Right atrium auricular region (tissue), 2 donors: ENCODE data around the gene CBARP. TPM values are rescaled to one million over a fixed set of nuclear protein-coding genes. Genes with fewer than 3 reads are reported as not detected.

Experiments
- DNase-seq: peaks from one replicate; pipeline ENCODE4 v3.0.0-alpha.2; 2019; ENCODE audit warnings: low spot score
- H3K27ac ChIP-seq, 2 donors: fragments of 200-600 bp; sonication (generic); 1 replicate in 1 of 2; 2 replicates in 1 of 2; pipeline ENCODE4 v1.5.1; 2016 to 2019
- H3K27me3 ChIP-seq, 2 donors: fragments of 200-600 bp; sonication (generic); one replicate each; pipeline versions ENCODE4 v1.5.1 to v1.6.0; 2017 to 2019
- H3K36me3 ChIP-seq: fragments of 200-600 bp; sonication (generic); one replicate; pipeline ENCODE4 v1.5.1; 2016
- H3K4me1 ChIP-seq, 2 donors: fragments of 200-600 bp; sonication (generic); one replicate each; pipeline versions ENCODE4 v1.5.1 to v1.6.0; 2017 to 2019
- H3K4me3 ChIP-seq, 2 donors: fragments of 200-600 bp; sonication (generic); 1 replicate in 1 of 2; 2 replicates in 1 of 2; pipeline ENCODE4 v1.5.1; 2017 to 2019; ENCODE audit warnings: mild to moderate bottlenecking in 1 of 2, moderate library complexity in 1 of 2
- H3K9me3 ChIP-seq, 2 donors: fragments of 200-600 bp; sonication (generic); one replicate each; pipeline ENCODE4 v1.5.1; 2019
- CTCF ChIP-seq, 2 donors: fragments of 200-600 bp; sonication (generic); IDR thresholded peaks; one replicate each; pipeline ENCODE4 v1.5.1; 2019; ENCODE audit warnings: antibody characterized with exemption in 2 of 2
- total RNA-seq, 2 donors: library from RNA; depleted of rRNA; stranded (reverse); fragments of >200 nt; gene quantifications; one replicate each; pipeline ENCODE4 v1.1.0, GENCODE V29; 2016

The CBARP gene
- total RNA-seq, 2 donors from 2014 or later: 2.4 to 2.6 TPM

GRCh38 chr19:1220976-1221903, 16.6 kb downstream of the CBARP start:
- Histone ChIP-seq H3K27ac (peak overlapping the region; percentile 57 to 91), H3K4me3 (no peak overlapping the region), H3K27me3 (no peaks in the 10 kb centered on the region), H3K36me3 (peaks cover 41% of the 10 kb centered on the region), H3K9me3 (no peaks in the 10 kb centered on the region), H3K4me1 (peaks cover 0 to 63% of the 10 kb centered on the region in 2 donors)
- DNase-seq: peak; percentile 77
- peak; percentile 87 to 89 for TF ChIP-seq CTCF (IDR thresholded peaks at IDR 0.05)

GRCh38 chr19:1220477-1220930, 17.3 kb downstream of the CBARP start:
- no peaks in the 10 kb centered on the region for H3K9me3 ChIP-seq
- H3K27me3 ChIP-seq: no peaks in the 10 kb centered on the region
- H3K36me3 ChIP-seq: peaks cover 40% of the 10 kb centered on the region
- no peak for DNase-seq
- peaks cover 0 to 70% of the 10 kb centered on the region in 2 donors for H3K4me1 ChIP-seq
- H3K4me3 ChIP-seq: no peak overlapping the region
- H3K27ac ChIP-seq: peak overlapping the region in 1 of 2 donors; percentile 91
- no peak for TF ChIP-seq CTCF (IDR thresholded peaks at IDR 0.05)

- H3K36me3 ChIP-seq: peaks cover 35% of the 10 kb centered on the region
- TF ChIP-seq CTCF (IDR thresholded peaks at IDR 0.05): no peak
- peak overlapping the region; percentile 46 to 91 for H3K27ac ChIP-seq
- no peak for DNase-seq
- H3K9me3 ChIP-seq: no peaks in the 10 kb centered on the region
- H3K4me3 ChIP-seq: no peak overlapping the region
- H3K4me1 ChIP-seq: peaks cover 0 to 76% of the 10 kb centered on the region in 2 donors
- no peaks in the 10 kb centered on the region for H3K27me3 ChIP-seq
These were observed 17.9 kb downstream of the CBARP start for GRCh38 chr19:1219786-1220476.

- Histone ChIP-seq H3K27me3 (no peaks in the 10 kb centered on the region), H3K27ac (peak overlapping the region; percentile 91 to 95), H3K36me3 (peaks cover 28% of the 10 kb centered on the region), H3K9me3 (no peaks in the 10 kb centered on the region), H3K4me1 (peaks cover 0 to 86% of the 10 kb centered on the region in 2 donors), H3K4me3 (no peak overlapping the region)
- no peak for TF ChIP-seq CTCF (IDR thresholded peaks at IDR 0.05)
- no peak for DNase-seq
These were observed 18.8 kb downstream of the CBARP start for GRCh38 chr19:1218751-1219567.

- no peak for DNase-seq
These were observed 20.4 kb downstream of the CBARP start for GRCh38 chr19:1217366-1217765.

More at GRCh38 chr19:1217366-1217765, 20.4 kb downstream of the CBARP start:
- peak overlapping the region; percentile 91 to 95 for H3K27ac ChIP-seq
- no peak for TF ChIP-seq CTCF (IDR thresholded peaks at IDR 0.05)
- peaks cover 14% of the 10 kb centered on the region for H3K36me3 ChIP-seq
- no peaks in the 10 kb centered on the region for H3K27me3 ChIP-seq
- H3K4me1 ChIP-seq: peaks cover 0 to 87% of the 10 kb centered on the region in 2 donors
- no peaks in the 10 kb centered on the region for H3K9me3 ChIP-seq
- H3K4me3 ChIP-seq: no peak overlapping the region
